HG03066 (cell line): ENCODE results near the gene SLC10A3.
A peak's percentile ranks its signal among the peaks of the same experiment; 100 is the strongest.
"Not testable (repeated sequence)": the region's sequence is repeated elsewhere in the genome, so short reads cannot be mapped to it uniquely, and the experiment has no call there.

Experiments used
- ATAC-seq: cut with Tn5 transposase; IDR thresholded peaks from one replicate; pipeline ENCODE4 v1.9.1; 2021; ENCODE audit warnings: low read depth; ENCODE audit not compliant: unreplicated experiment

Gene SLC10A3

DNA sequence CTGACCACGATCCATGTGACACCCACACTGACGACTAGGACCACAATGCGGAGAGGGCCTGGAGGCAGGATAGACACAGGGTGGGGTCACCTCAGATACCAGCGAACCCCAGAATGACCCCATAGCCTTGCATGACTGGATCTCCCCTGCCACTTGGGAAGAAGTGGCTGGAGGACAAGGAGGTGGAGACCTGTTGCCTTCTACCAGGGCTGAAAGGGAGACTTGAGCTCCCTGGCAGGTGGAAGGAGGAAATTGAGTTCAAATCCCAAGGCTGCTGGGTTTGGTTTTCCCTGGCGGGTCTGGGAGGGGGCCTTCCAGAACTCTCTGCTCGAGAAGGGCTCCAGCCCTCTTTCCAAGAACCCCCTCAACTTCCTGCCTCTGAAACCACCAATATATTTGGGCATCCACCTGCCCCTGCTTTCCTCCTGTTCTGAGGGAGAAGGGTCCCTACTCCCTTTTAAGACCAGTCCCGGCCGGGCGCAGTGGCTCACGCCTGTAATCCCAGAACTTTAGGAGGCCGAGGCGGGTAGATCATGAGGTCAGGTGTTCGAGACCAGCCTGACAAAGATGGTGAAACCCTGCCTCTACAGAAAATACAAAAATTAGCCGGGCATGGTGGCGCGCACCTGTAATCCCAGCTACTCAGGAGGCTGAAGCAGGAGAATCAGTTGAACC, 22.6 kb upstream of the SLC10A3 start:
- no peak for ATAC-seq

DNA sequence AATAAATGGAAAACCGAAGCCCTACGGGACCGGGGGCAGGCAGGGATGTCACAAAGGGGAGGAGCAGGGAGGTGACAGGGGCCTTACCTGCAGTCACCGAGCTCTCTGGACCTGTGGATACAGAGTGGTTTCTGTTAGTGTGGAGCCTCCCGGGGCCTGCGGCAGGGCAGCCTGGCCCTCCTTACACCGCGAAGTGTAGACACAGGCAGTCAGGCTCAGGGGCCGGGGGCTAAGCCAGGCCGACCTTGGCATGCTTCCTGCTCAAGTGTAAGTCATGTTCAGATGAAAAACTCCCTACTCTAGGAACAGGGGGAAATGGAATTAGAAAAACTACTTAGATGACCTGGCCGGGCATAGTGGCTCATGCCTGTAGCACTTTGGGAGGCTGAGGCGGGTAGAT, 21.3 kb upstream of the SLC10A3 start:
- ATAC-seq: no peak

DNA sequence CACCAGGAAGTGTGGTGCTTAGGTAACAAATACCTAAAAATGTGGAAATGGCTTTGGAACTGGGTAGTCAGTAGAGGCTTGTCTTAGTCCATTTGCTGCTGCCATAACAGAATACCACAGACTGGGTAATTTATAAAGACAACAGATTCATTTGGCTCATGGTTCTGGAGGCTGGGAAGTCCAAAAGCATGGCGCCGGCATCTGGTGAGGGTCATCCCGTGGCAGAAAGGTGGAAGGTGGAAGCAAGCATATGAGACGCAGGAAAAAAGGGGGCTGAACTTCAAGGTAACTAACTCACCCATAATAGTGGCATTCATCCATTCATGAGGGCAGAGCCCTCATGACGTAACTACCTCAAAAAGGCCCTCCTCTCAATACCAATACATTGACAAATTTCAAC, 19.0 kb upstream of the SLC10A3 start:
- no peak for ATAC-seq

DNA sequence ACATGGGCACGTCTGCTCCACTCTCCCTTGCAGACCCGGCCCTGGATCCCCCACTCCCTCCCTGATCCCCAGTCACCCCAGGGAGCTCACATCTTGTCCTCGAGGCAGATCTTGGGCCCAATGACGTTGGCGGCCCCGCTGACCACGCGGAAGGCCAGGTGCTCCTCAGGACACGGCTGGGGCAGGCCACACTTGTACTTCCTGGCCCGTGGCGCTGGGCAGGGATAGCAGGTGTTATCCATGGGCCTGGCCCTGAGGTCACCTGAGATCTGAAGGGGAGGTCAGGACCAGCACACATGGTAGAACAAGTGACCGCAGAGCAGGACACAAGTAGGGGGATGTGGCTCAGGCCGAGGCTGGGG, 17.9 kb upstream of the SLC10A3 start:
- ATAC-seq: no peak

DNA sequence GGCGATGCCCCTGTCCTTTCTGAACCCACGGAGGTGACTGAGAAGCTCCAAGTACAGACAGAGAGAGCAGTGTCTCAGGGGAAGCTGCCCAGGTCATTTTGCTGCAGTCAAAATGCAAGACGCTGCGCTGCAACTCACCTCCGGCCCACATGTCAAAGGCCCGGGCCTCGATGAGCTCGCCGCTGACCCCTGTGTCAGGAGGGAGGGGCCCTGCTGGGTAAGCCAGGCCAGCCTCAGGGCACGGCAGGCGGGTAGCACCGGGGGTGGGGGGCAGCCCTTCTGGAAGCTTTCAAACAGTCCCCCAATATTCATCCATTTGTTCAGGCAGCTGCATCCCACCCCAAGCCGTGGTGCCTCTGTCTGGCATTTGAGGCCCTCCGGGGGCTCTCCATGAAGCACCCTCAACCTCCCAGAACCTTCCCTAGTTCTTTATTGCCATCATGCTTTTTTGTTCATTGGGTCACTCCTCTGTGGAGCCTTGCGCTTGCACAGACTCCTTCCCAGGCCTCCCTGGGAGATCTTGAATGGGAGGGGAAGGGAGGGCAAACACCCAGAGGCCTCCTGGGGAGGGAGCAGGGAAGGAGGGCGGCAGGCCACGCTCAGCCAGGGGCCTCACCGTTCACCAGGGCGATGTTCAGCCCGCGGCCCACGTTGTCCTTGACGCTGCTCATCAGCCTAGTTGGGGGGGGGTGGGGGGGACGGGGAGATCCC, 17.4 kb upstream of the SLC10A3 start:
- no peak for ATAC-seq

DNA sequence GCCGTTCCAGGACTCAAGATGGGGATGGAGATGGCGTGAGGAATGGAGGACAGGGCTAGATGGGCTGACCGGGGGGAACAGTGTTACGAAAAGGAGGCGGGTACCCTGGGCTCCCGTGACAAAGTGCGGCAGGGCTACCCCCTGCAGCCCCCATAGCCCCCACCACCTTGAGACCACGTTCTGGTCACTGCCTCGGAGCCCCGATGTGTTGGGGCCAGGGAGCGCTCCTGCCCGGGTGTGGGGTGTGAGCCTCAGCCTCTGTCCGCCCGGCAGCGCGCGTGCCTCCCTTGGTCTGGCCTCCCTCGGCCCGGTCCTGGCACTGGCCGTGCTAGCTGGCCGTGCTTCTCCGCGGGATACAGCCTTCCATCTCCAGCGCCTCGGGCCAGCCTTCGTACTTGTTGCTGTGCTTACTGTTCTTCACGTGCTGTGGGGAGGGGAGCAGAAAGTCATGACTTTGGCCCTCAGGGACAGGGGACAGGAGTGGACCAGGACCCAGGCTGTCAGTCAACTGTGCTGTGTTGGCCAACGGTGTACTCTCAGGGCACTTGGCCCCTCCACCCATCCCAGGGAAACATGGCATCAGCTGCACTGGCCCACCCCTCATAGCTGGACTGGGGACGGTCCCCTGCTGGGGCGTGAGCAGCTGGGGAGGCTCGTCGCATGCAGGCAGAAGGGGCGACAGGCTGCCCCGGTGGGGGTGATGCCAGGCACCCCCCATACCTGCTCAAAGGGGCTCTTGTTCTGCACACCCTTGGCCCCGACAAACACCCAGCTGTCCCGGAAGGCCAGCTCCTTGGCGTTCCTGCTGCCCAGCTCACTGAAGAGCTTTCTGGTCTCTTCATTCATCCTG, 16.3 kb upstream of the SLC10A3 start:
- ATAC-seq: no peak

DNA sequence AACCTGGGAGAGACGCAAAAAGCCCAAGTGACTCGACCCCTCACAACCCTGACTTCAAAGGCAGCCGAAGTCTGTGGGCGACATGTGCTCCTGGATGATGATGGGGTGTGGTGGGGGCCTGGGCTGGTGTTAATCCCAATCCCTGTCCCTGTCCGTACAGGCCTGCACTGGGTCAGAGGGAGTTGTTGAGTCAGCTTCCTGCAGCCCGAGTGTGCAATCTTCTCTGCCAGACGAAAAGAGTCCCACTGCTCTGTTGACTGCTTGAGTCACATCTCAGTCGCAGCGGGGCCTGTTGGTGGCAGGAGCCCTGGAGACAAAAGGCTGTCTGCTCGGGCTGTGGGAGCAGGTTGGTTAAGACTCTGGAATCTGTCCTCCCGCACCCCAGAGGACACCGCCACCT, 15.3 kb upstream of the SLC10A3 start:
- no peak for ATAC-seq

DNA sequence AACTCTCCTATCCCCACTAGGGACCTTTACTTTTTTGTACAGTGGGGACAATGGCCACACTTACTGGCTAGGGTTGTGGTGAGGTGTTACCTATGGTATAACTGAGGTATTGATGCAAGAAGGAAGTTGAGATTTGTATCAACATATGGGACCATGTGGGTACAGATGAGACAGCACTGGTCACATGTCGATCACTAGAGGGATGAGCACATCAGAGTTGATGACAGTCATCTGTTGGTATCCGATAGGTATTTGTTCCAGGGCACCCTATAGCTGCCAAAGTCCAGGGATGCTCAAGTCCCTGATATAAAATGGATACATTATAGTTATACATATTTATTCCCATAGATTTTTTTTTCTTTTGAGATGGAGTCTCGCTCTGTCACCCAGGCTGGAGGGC, 12.6 kb upstream of the SLC10A3 start:
- no peak for ATAC-seq

DNA sequence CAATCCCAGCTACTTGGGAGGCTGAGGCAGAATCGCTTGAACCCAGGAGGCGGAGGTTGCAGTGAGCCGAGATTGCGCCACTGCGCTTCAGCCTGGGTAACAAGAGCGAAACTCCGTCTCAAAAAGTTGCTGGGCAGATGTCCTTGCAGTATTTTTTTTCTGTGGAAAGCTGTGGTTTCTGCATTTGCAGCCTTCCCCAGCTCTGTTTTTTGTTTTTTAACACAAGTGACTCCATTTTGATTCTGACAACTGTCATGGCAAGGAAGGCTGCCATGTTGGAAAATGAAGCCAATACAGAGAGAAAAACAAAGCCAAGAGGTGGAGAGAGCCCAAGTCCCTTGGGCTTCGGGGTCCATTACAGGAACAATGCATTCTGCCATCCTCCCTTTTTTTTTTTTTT, 11.7 kb upstream of the SLC10A3 start:
- no peak for ATAC-seq

DNA sequence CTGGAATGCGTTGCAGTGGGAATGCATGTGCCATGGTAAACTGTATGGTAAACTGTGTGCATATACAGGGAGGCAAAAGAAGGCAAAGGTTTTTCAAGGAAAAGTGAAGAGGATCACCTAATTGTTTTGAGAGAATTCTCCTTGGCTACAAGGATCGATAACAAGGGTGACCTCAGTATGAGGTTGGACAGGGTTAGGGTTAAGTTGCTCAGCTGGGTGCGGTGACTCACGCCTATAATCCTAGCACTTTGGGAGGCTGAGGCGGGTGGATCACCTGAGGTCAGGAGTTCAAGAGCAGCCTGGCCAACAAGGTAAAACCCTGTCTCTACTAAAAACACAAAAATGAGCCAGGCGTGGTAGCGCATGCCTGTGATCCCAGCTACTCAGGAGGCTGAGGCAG, 11.0 kb upstream of the SLC10A3 start:
- ATAC-seq: not testable (repeated sequence)

DNA sequence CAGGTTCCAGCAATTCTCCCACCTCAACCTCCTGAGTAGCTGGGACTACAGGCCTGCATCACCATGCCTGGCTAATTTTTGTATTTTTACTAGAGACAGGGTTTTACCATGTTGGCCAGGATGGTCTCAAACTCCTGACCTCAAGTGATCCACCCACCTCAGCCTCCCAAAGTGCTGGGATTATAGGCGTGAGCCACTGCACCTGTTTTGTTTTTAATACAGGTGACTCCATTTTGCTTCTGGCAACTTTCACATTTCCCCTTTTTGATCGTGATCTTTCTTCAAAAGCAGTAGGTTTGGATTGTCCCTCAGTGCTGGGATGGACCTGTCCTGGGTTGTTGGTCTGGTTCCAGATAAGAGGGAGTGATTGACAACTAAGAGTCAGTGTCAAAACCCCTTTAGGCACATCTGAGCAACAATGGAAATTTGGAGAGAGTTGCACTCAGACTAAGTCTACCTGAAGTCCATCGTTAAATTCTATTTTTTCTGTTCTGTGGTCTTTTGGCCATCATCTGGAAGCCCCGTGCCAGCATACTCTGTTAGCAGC, 6.2 kb upstream of the SLC10A3 start:
- not testable (repeated sequence) for ATAC-seq

DNA sequence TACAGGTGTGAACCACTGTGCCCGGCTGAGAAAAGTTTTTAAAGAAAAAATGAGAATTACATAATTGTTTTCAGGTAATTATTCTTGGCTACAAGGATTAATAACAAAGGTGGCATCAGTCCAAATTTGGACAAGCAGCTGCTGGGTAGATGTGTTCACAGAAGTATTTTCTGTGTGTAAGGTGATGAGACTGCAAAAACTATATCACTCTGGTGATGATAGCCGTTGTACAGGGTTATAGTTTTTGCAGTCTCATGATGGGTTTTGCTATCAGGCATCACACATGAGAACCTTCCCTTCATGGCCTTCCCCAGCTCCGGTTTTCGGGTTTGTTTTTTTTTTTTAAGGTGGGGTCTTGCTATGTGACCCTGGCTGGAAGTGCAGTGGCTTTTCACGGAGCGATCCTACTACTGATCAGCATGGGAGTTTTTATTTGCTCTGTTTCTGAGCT, 5.1 kb upstream of the SLC10A3 start:
- no peak for ATAC-seq

DNA sequence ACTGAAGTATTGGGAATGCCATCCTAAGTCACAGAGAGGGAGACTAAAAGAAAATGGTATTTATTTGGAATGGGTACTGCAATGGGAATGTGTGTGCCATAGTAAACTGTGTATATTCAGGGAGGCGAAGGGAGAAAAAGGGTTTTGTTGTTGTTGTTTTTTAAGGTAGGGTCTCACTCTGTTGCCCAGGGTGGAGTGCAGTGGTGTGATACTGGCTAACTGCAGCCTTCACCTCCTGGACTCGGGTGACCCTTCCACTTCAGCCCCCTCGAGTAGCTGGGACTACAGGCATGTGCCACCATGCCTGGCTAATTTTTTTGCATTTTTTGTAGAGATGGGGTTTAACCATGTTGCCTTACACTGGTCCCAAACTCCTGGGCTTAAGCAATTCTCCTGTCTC, 4.3 kb upstream of the SLC10A3 start:
- no peak for ATAC-seq

DNA sequence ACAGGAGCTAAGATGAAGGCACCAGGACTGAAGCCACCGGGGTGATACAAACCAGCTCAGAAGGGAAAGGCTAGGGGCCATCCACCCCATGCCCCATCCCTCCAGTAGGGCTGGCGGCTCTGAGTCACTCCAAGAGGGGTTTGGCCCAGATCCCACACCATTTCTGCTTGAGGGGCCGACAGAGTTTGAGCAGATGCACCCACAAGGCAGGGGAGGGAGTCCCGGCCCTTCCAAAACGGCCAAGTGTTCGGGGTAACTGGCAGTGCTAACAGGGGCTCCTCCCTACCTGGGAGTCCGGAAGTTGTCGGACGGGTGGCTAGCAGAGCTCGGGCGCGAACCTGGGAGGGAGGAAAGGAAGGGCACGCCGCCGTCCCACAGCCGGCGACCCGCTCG, 412 bp downstream of the SLC10A3 start:
- ATAC-seq: peak; percentile 8

DNA sequence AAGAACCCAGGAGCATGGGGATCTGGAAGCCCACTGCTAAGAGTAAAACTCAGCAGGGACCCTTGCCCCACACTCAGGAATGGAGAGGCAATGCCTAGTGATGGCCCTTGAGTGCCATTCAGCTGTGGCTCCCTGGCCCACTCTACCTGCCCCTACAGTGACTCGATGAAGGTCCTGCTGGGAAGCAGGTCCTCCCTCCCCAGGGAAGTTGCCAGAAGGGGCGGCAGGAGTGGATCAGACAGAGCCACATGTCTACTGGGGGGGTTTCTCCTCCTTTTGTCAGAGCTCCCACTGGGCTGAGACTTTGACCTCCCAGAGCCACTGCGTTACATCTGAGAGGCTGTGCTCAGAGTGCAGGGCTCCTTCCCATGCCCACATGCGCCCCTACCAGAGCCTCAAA, 1.2 kb downstream of the SLC10A3 start:
- no peak for ATAC-seq

DNA sequence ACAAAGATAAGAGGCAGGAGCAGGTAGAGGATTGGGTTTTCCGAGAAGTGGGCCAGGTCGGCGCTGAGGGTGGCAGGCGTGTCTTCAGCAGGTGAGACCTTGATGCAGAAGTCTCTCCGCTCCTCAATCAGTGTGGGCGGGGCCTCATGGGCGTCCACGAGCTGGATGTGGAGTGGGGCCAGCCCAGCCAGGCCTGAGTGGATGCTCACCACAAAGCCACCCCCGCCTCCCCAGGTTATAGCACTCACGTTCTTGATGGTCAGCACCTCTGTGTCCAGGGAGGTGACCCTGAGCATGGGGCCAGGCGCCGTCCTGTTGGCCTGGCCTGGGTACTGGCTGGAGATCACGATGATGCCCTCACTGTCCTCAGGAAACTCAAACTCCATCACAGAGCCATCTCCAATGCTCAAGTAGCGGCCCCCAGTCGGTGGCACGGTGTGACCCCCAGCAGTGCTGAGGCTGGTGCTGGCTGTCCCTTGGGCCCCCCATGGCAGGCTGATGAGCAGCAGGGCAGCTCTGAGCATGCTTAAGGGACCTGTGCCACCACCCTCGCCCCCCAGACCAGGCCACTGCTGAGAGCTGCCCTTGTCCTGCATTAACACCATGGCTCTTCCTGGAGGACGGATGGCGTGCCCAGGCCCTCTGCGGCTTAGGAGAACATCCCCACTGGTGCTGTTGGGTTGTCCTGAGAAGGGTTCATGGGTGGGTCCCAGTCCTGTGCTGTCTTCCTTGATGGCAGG, 1.9 kb downstream of the SLC10A3 start:
- ATAC-seq: no peak

DNA sequence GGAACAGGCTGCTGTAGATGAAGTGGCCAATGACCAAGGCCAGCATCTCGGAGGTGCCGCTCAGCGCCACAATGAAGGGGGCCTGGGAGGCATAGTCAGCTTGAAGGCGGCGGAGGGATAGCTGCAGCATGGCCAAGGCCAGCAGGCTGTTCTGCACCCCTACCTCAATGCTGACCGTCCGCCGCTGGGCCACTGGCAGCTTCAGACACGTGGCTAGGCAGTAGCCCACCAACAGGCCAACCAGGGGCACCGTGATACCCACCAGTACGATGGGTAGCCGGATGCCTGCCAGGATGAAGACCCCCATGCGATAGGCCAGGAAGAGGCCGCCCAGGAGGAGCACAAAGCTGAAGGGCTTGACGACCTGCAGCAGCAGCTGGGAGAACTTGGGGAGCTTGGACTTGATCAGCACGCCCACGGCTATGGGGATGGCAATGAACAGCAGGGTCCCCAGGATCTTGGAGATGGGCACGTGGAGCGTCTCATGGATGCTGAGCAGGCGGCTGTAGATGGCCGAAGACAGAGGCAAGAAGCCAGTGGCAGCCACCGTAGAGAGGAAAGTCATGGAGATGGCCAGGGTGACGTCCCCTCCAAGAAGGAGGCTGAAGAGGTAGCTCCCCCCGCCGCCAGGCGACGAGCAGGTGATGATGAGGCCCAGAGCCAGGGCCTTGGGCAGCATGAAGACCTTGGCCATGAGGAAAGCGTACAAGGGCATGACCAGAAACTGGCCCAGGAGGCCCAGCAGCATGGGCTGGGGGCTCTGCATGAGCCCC, 2.7 kb downstream of the SLC10A3 start:
- ATAC-seq: no peak

DNA sequence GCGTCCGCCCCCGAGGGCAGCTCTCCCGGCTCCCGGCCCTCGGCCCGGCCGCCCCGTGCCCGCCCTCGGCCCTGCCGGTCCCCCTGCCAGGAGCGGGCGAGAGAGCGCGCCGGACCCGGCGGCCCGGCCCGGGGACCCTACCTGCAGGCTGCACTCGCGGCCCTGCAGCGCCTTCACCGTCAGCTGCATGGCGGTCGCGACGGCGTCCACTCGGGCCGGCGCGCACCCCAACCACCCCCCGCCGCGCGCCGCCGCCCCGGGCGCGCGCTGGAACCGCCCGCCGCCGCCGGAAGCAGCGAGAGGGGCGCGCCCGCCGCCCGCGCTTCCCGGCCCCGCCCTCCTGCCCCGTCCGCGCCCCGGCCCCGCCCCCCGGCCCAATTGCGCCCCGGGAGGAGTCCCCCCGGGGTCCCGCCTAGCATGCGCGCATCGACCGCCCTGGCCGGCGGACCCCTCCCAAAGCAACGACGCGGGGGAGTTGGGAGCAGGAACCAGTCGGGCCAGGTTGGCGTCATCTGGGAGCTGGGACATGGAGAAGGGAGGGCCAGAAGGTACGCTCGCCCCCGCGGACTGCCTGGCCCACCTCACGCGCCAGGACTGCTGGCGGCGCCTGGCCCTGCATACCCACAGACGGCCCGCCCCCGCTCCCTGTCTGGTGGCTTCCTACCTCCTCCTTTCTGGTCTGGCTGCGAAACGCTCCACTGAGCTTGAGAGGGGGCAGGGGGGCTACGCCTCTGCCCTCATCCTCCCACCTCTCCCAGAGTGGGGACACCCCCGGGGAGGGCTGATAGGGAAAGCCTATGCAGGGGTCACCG, 3.8 kb downstream of the SLC10A3 start, which contains the start of gene UBL4A:
Gene UBL4A, minus strand, starts transcription at position 220 of the 812 bp plus-strand sequence. Its CDS starts 31 bp downstream, at position 189.
- no peak for ATAC-seq

DNA sequence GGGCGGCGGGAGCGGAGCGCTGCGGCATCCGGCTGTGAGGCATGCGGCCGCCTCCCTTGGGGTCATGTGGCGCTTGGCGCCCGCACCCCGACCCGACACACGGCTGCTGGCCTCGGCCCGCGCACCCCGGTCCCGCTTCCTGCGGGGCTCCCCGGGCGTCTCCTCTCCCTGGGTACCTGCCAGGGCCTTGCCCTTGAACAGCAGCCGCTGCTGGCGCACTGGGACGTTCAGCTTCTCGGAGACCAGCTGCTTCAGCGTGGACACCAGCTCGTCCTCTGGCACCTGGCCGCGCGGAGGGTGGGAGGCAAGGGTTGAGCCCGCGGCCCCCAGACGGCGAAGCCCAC, 4.4 kb downstream of the SLC10A3 start:
- ATAC-seq: no peak
